HUES64 (cell line): ENCODE data around the gene PKN3.

Source experiments
- H3K27ac ChIP-seq: 2 replicates; pipeline ENCODE4 v1.7.0; 2013; ENCODE audit warnings: low read depth, low read length, inconsistent platforms
- H3K27me3 ChIP-seq: 2 replicates; pipeline ENCODE4 v1.6.1; 2013; ENCODE audit warnings: mild to moderate bottlenecking, low read length; ENCODE audit not compliant: insufficient read depth
- H3K36me3 ChIP-seq: 2 replicates; pipeline ENCODE4 v1.6.1; 2013; ENCODE audit warnings: mild to moderate bottlenecking, low read length; ENCODE audit not compliant: insufficient read depth
- H3K4me1 ChIP-seq: 2 replicates; pipeline ENCODE4 v1.6.1; 2013; ENCODE audit warnings: mild to moderate bottlenecking, low read length, moderate library complexity; ENCODE audit not compliant: insufficient read depth
- H3K4me3 ChIP-seq: 2 replicates; pipeline ENCODE4 v1.5.1; 2013; ENCODE audit warnings: mild to moderate bottlenecking, low read length, moderate library complexity
- H3K9ac ChIP-seq: 2 replicates; pipeline ENCODE4 v1.6.1; 2013; ENCODE audit warnings: mild to moderate bottlenecking, low read depth, low read length
- H3K9me3 ChIP-seq: 2 replicates; pipeline ENCODE4 v1.6.1; 2013; ENCODE audit warnings: low read depth, low read length; ENCODE audit not compliant: insufficient read depth
- WGBS: fragments of 150-250, 120-280 bp; methylation state at CpG from one replicate; pipeline ENCODE4 v1.1.7; 2013; ENCODE audit warnings: missing lambda C conversion rate; 5-methylcytosine and 5-hydroxymethylcytosine counted together

PKN3 gene

GRCh38 chr9:128683340-128684064, 18.8 kb upstream of the PKN3 start:
- H3K27ac ChIP-seq = peak overlapping the region; percentile 98
- H3K9ac ChIP-seq = peak overlapping the region; percentile 98
- no peaks in the 10 kb centered on the region for H3K27me3 ChIP-seq
- peaks cover 20% of the 10 kb centered on the region for H3K4me1 ChIP-seq
- no peaks in the 10 kb centered on the region; the same call in 1 of the 2 replicates for H3K36me3 ChIP-seq
- 0% methylated on average over 21 of the region's 21 CpGs for WGBS
- H3K9me3 ChIP-seq = no peaks in the 10 kb centered on the region
- peak overlapping the region; percentile 96 for H3K4me3 ChIP-seq

- H3K27ac ChIP-seq = peak overlapping the region; percentile 98
- H3K27me3 ChIP-seq = no peaks in the 10 kb centered on the region
- H3K9me3 ChIP-seq = no peaks in the 10 kb centered on the region
- H3K4me1 ChIP-seq = peaks cover 20% of the 10 kb centered on the region
- peak overlapping the region; percentile 98 for H3K9ac ChIP-seq
- peak overlapping the region; percentile 96 for H3K4me3 ChIP-seq
- H3K36me3 ChIP-seq = no peaks in the 10 kb centered on the region; the same call in 1 of the 2 replicates
- 0% methylated on average over 2 of the region's 3 CpGs for WGBS
Observed at GRCh38 chr9:128684065-128684324, 18.3 kb upstream of the PKN3 start.

GRCh38 chr9:128684325-128685199, 17.7 kb upstream of the PKN3 start:
- peak overlapping the region; percentile 98 for H3K27ac ChIP-seq
- H3K36me3 ChIP-seq = no peaks in the 10 kb centered on the region; the same call in 1 of the 2 replicates
- peak overlapping the region; percentile 96 for H3K4me3 ChIP-seq
- under 1% methylated on average over 15 of the region's 15 CpGs for WGBS
- peak overlapping the region; percentile 98 for H3K9ac ChIP-seq
- H3K4me1 ChIP-seq = peaks cover 20% of the 10 kb centered on the region
- no peaks in the 10 kb centered on the region for H3K27me3 ChIP-seq
- H3K9me3 ChIP-seq = no peaks in the 10 kb centered on the region

GRCh38 chr9:128685636-128686489, 16.4 kb upstream of the PKN3 start:
- H3K9me3 ChIP-seq = no peaks in the 10 kb centered on the region
- no peak overlapping the region for H3K27ac ChIP-seq
- peaks cover 7% of the 10 kb centered on the region for H3K36me3 ChIP-seq
- no peaks in the 10 kb centered on the region for H3K27me3 ChIP-seq
- peaks cover 23% of the 10 kb centered on the region for H3K4me1 ChIP-seq
- H3K9ac ChIP-seq = 0 out of 2 replicates have a peak overlapping the region, but pooled peaks have one; percentile 98
- peak overlapping the region; percentile 96 for H3K4me3 ChIP-seq
- 41% methylated on average over 12 of the region's 17 CpGs for WGBS

GRCh38 chr9:128687453-128687852, 14.8 kb upstream of the PKN3 start:
- Histone ChIP-seq H3K4me3 (peak overlapping the region; percentile 72; the same call in 1 of the 2 replicates), H3K27ac (no peak overlapping the region), H3K36me3 (peaks cover 22% of the 10 kb centered on the region), H3K27me3 (no peaks in the 10 kb centered on the region), H3K4me1 (peaks cover 31% of the 10 kb centered on the region), H3K9me3 (no peaks in the 10 kb centered on the region), H3K9ac (no peak overlapping the region)
- WGBS = 71% methylated on average over 4 of the region's 4 CpGs

- Histone ChIP-seq H3K36me3 (peaks cover 35% of the 10 kb centered on the region), H3K4me3 (peak within 1 kb of the TSS; percentile 96), H3K4me1 (peaks cover 31% of the 10 kb centered on the region), H3K27ac (peak within 1 kb of the TSS; percentile 95), H3K9ac (peak within 1 kb of the TSS; percentile 97), H3K9me3 (no peaks in the 10 kb centered on the region), H3K27me3 (no peaks in the 10 kb centered on the region)
- WGBS = 3% methylated on average over 93 of the region's 93 CpGs
Observed at GRCh38 chr9:128688501-128689292, 13.6 kb upstream of the PKN3 start, which contains the start of gene SET. TSS of gene SET (plus strand) at chr9:128689222. CDS start at chr9:128689583, 361 bp downstream.

GRCh38 chr9:128689293-128689774, 13.0 kb upstream of the PKN3 start:
- Histone ChIP-seq H3K36me3 (peaks cover 41% of the 10 kb centered on the region), H3K4me3 (peak overlapping the region; percentile 72), H3K9ac (peak overlapping the region; percentile 90), H3K27me3 (no peaks in the 10 kb centered on the region), H3K9me3 (no peaks in the 10 kb centered on the region), H3K4me1 (peaks cover 31% of the 10 kb centered on the region), H3K27ac (peak overlapping the region; percentile 95; the same call in 1 of the 2 replicates)
- WGBS = under 1% methylated on average over 79 of the region's 80 CpGs

- peak overlapping the region; percentile 85 for H3K27ac ChIP-seq
- H3K27me3 ChIP-seq = no peaks in the 10 kb centered on the region
- peaks cover 45% of the 10 kb centered on the region for H3K36me3 ChIP-seq
- H3K9ac ChIP-seq = peak overlapping the region; percentile 97
- H3K4me3 ChIP-seq = peak overlapping the region; percentile 96
- no peaks in the 10 kb centered on the region for H3K9me3 ChIP-seq
- peaks cover 30% of the 10 kb centered on the region for H3K4me1 ChIP-seq
- under 1% methylated on average over 79 of the region's 83 CpGs for WGBS
Observed at GRCh38 chr9:128689820-128690683, 12.3 kb upstream of the PKN3 start.

- peak overlapping the region; percentile 97 for H3K9ac ChIP-seq
Observed at GRCh38 chr9:128690684-128691034, 11.6 kb upstream of the PKN3 start.

More at GRCh38 chr9:128690684-128691034, 11.6 kb upstream of the PKN3 start:
- Histone ChIP-seq H3K27ac (peak overlapping the region; percentile 85), H3K4me1 (peaks cover 25% of the 10 kb centered on the region), H3K4me3 (peak overlapping the region; percentile 96), H3K27me3 (no peaks in the 10 kb centered on the region), H3K9me3 (no peaks in the 10 kb centered on the region), H3K36me3 (peaks cover 50% of the 10 kb centered on the region)
- 8% methylated on average over 5 of the region's 5 CpGs for WGBS
